Ovary (tissue), 3 donors: Measurements from ENCODE around the gene MARCHF3.

Experiments
- EP300 ChIP-seq: sonication (generic); formaldehyde crosslinking; IDR thresholded peaks from one replicate; pipeline ENCODE4 v1.6.1; 2017; ENCODE audit warnings: antibody characterized with exemption
- POLR2A ChIP-seq: fragments of 450-650 bp; IDR thresholded peaks from one replicate; pipeline ENCODE4 v1.6.1; 2017; ENCODE audit warnings: antibody characterized with exemption, mild to moderate bottlenecking, moderate library complexity
- TF ChIP-seq, protein P1 (sequence below), 3 donors: fragments of 450-650 bp in 2 of 3; fragments of 200-600 bp in 1 of 3; IDR thresholded peaks; one replicate each; pipeline versions ENCODE4 v1.5.1 to v1.8.0; 2016 to 2022; ENCODE audit warnings: antibody characterized with exemption in 3 of 3, mild to moderate bottlenecking in 1 of 3
- donor health status: DM: no; HTN: no; CAD: no.

DNA sequence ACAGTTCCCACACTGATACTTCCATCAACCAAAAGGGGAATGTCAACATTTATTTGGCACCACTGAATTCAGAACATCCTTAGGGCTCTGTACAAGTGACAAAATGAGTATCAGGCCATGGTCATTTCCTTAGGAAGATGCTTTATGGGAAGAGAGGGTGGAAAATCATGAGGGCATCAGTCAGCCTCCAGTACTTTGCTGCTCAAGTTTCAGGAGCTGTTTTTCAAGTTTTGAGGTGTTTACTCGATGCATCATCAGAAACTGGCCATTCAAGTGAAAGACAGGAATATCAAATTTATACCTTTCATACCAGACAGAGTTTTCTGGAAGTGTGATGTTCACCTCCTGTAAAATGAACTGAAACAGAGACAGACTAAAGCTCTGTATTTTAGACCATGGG, 21.2 kb upstream of the MARCHF3 start:
- TF ChIP-seq, protein P1, sequence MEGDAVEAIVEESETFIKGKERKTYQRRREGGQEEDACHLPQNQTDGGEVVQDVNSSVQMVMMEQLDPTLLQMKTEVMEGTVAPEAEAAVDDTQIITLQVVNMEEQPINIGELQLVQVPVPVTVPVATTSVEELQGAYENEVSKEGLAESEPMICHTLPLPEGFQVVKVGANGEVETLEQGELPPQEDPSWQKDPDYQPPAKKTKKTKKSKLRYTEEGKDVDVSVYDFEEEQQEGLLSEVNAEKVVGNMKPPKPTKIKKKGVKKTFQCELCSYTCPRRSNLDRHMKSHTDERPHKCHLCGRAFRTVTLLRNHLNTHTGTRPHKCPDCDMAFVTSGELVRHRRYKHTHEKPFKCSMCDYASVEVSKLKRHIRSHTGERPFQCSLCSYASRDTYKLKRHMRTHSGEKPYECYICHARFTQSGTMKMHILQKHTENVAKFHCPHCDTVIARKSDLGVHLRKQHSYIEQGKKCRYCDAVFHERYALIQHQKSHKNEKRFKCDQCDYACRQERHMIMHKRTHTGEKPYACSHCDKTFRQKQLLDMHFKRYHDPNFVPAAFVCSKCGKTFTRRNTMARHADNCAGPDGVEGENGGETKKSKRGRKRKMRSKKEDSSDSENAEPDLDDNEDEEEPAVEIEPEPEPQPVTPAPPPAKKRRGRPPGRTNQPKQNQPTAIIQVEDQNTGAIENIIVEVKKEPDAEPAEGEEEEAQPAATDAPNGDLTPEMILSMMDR (IDR thresholded peaks at IDR 0.05) = no peak
- TF ChIP-seq EP300 (no peak), POLR2A (no peak)
